Type B pancreatic cell (in vitro differentiated cells): ENCODE results near the gene ABCF1. TPM values are rescaled to one million over a fixed set of nuclear protein-coding genes. Genes with fewer than 3 reads are reported as not detected.

Experiments
- DNase-seq: peaks from one replicate; pipeline ENCODE4 v3.0.0; 2021; ENCODE audit warnings: mixed read lengths; ENCODE audit not compliant: unreplicated experiment; ENCODE audit errors: extremely low spot score
- H3K27ac Mint-ChIP-seq: 2 replicates; pipeline ENCODE4 v1.8.0; 2021; ENCODE audit warnings: mild to moderate bottlenecking, mixed read lengths
- H3K27me3 Mint-ChIP-seq: 2 replicates; pipeline ENCODE4 v1.8.0; 2021; ENCODE audit warnings: mixed read lengths
- H3K36me3 Mint-ChIP-seq: 2 replicates; pipeline ENCODE4 v1.8.0; 2021; ENCODE audit warnings: mixed read lengths
- H3K4me1 Mint-ChIP-seq: one replicate; pipeline ENCODE4 v1.8.0; 2021; ENCODE audit warnings: mixed read lengths; ENCODE audit not compliant: unreplicated experiment
- H3K4me3 Mint-ChIP-seq: 2 replicates; pipeline ENCODE4 v1.8.0; 2021; ENCODE audit warnings: mild to moderate bottlenecking, mixed read lengths
- H3K9me3 Mint-ChIP-seq: 2 replicates; pipeline ENCODE4 v1.8.0; 2021; ENCODE audit warnings: mixed read lengths
- CTCF ChIP-seq: fragments of 200-600 bp; sonication (generic); conservative IDR thresholded peaks from 2 replicates; pipeline ENCODE4 v1.5.0; 2021; ENCODE audit warnings: antibody characterized with exemption, mild to moderate bottlenecking
- total RNA-seq: library from RNA; stranded (reverse); gene quantifications from 2 replicates; pipeline ENCODE4 v1.2.1, GENCODE V29; 2021; ENCODE audit warnings: low replicate concordance

The ABCF1 gene
- total RNA-seq, 1 donor from 2014 or later, result 69.2 TPM

- Mint-ChIP-seq H3K4me1 (peaks cover 29% of the 10 kb centered on the region), H3K36me3 (peaks cover 8% of the 10 kb centered on the region), H3K27ac (peak overlapping the region; percentile 98), H3K4me3 (peak overlapping the region; percentile 97), H3K9me3 (no peaks in the 10 kb centered on the region), H3K27me3 (peaks cover 4% of the 10 kb centered on the region)
- TF ChIP-seq CTCF, result no peak
- no peak for DNase-seq
These were observed 906 bp downstream of the ABCF1 start for GRCh38 chr6:30572148-30572547.

- DNase-seq, result no peak
These were observed 1.9 kb downstream of the ABCF1 start for GRCh38 chr6:30573113-30573512.

GRCh38 chr6:30578051-30578450, 6.8 kb downstream of the ABCF1 start:
- H3K4me3 Mint-ChIP-seq, result no peak overlapping the region
- peaks cover 26% of the 10 kb centered on the region for H3K36me3 Mint-ChIP-seq
- H3K9me3 Mint-ChIP-seq, result no peaks in the 10 kb centered on the region
- peaks cover 8% of the 10 kb centered on the region for H3K4me1 Mint-ChIP-seq
- no peak for TF ChIP-seq CTCF
- no peak for DNase-seq
- no peaks in the 10 kb centered on the region for H3K27me3 Mint-ChIP-seq
- H3K27ac Mint-ChIP-seq, result no peak overlapping the region

More at GRCh38 chr6:30573113-30573512, 1.9 kb downstream of the ABCF1 start:
- H3K36me3 Mint-ChIP-seq, result peaks cover 12% of the 10 kb centered on the region
- no peaks in the 10 kb centered on the region for H3K9me3 Mint-ChIP-seq
- H3K27me3 Mint-ChIP-seq, result peaks cover 4% of the 10 kb centered on the region
- H3K27ac Mint-ChIP-seq, result peak overlapping the region; percentile 98
- peak overlapping the region; percentile 97 for H3K4me3 Mint-ChIP-seq
- no peak for TF ChIP-seq CTCF
- H3K4me1 Mint-ChIP-seq, result peaks cover 29% of the 10 kb centered on the region

- DNase-seq, result no peak
- Mint-ChIP-seq H3K4me3 (no peak overlapping the region), H3K36me3 (peaks cover 32% of the 10 kb centered on the region), H3K9me3 (no peaks in the 10 kb centered on the region), H3K27ac (no peak overlapping the region), H3K27me3 (no peaks in the 10 kb centered on the region), H3K4me1 (no peaks in the 10 kb centered on the region)
- TF ChIP-seq CTCF, result no peak
These were observed 12.7 kb downstream of the ABCF1 start for GRCh38 chr6:30583921-30584320.

- DNase-seq, result no peak
- H3K4me3 Mint-ChIP-seq, result no peak overlapping the region
- H3K27me3 Mint-ChIP-seq, result no peaks in the 10 kb centered on the region
- peaks cover 14% of the 10 kb centered on the region for H3K4me1 Mint-ChIP-seq
- H3K36me3 Mint-ChIP-seq, result peaks cover 44% of the 10 kb centered on the region
- H3K9me3 Mint-ChIP-seq, result no peaks in the 10 kb centered on the region
- no peak for TF ChIP-seq CTCF
- H3K27ac Mint-ChIP-seq, result peak overlapping the region; percentile 93
These were observed 18.6 kb downstream of the ABCF1 start for GRCh38 chr6:30589754-30590358.
